GM18861 (cell line): ENCODE data around the gene TXNL4B.

Source experiments
- ATAC-seq: cut with Tn5 transposase; IDR thresholded peaks from one replicate; pipeline ENCODE4 v1.9.1; 2021; ENCODE audit not compliant: unreplicated experiment

The TXNL4B gene

GRCh38 chr16:72093448-72094265 lies at the start of gene TXNL4B, which contains the start of gene DHX38:
Gene TXNL4B (minus strand): TSS chr16:72093620. CDS start chr16:72090749, 2,871 bp downstream.
Gene DHX38 (plus strand): TSS chr16:72093847. CDS start chr16:72096158, 2,311 bp downstream.
- peak; percentile 98 for ATAC-seq

GRCh38 chr16:72142476-72142875 lies 49.1 kb upstream of the TXNL4B start:
- no peak for ATAC-seq

- ATAC-seq = no peak
Measured at GRCh38 chr16:72139908-72140307, 46.5 kb upstream of the TXNL4B start.

GRCh38 chr16:72138064-72138572 lies 44.7 kb upstream of the TXNL4B start:
- no peak for ATAC-seq

GRCh38 chr16:72137380-72138063 lies 44.1 kb upstream of the TXNL4B start:
- no peak for ATAC-seq

- ATAC-seq = no peak
Measured at GRCh38 chr16:72134507-72134906, 41.1 kb upstream of the TXNL4B start.

- ATAC-seq = no peak
Measured at GRCh38 chr16:72132726-72133125, 39.3 kb upstream of the TXNL4B start.

GRCh38 chr16:72131036-72131435 lies 37.6 kb upstream of the TXNL4B start:
- ATAC-seq = no peak

GRCh38 chr16:72129976-72130656 lies 36.7 kb upstream of the TXNL4B start:
- ATAC-seq = no peak

- ATAC-seq = no peak
Measured at GRCh38 chr16:72128701-72129100, 35.3 kb upstream of the TXNL4B start.

GRCh38 chr16:72126429-72126765 lies 33.0 kb upstream of the TXNL4B start:
- ATAC-seq = no peak

GRCh38 chr16:72125635-72126428 lies 32.4 kb upstream of the TXNL4B start:
- ATAC-seq = no peak

- ATAC-seq = no peak
Measured at GRCh38 chr16:72124761-72125634, 31.6 kb upstream of the TXNL4B start.

- no peak for ATAC-seq
Measured at GRCh38 chr16:72124148-72124547, 30.7 kb upstream of the TXNL4B start.

- no peak for ATAC-seq
Measured at GRCh38 chr16:72123426-72123825, 30.0 kb upstream of the TXNL4B start.

- ATAC-seq = no peak
Measured at GRCh38 chr16:72122916-72123315, 29.5 kb upstream of the TXNL4B start.

- no peak for ATAC-seq
Measured at GRCh38 chr16:72122308-72122707, 28.9 kb upstream of the TXNL4B start.

GRCh38 chr16:72120026-72120425 lies 26.6 kb upstream of the TXNL4B start:
- ATAC-seq = no peak

- no peak for ATAC-seq
Measured at GRCh38 chr16:72113616-72113945, 20.2 kb upstream of the TXNL4B start.
